Body of pancreas (tissue), 4 donors: ENCODE measurements around the gene SERPINH1. TPM values are rescaled to one million over a fixed set of nuclear protein-coding genes. Genes with fewer than 3 reads are reported as not detected.
"Not testable (repeated sequence)": the region's sequence is repeated elsewhere in the genome, so short reads cannot be mapped to it uniquely, and the experiment has no call there.

Experiments
- ATAC-seq: fragments of 150-250 bp; one replicate; pipeline ENCODE4 v1.9.1; 2016
- DNase-seq, 4 donors: peaks; one replicate each; pipeline ENCODE4 v3.0.0-alpha.2; 2019
- H3K27ac ChIP-seq, 4 donors: fragments of 200-600 bp; sonication (generic); 1 replicate in 3 of 4; 2 replicates in 1 of 4; pipeline versions ENCODE4 v1.5.1 to v1.6.1; 2016 to 2019; ENCODE audit warnings: mild to moderate bottlenecking in 1 of 4, mixed read lengths in 1 of 4, moderate library complexity in 1 of 4
- H3K27me3 ChIP-seq, 2 donors: fragments of 200-600 bp; sonication (generic); one replicate each; pipeline ENCODE4 v1.6.0; 2016; ENCODE audit warnings: mild to moderate bottlenecking in 1 of 2
- H3K36me3 ChIP-seq, 2 donors: fragments of 200-600 bp; sonication (generic); replicated peaks in 1 of 2; 2 replicates each; pipeline ENCODE4 v1.5.1; 2016; ENCODE audit warnings: low read depth in 2 of 2; ENCODE audit not compliant: insufficient read depth in 1 of 2
- H3K4me1 ChIP-seq: fragments of 200-600 bp; sonication (generic); one replicate; pipeline ENCODE4 v1.6.0; 2016
- H3K4me3 ChIP-seq, 2 donors: fragments of 200-600 bp; sonication (generic); 1 replicate in 1 of 2; 2 replicates in 1 of 2; pipeline ENCODE4 v1.5.1; 2016 to 2019
- H3K9me3 ChIP-seq, 3 donors: fragments of 200-600 bp; sonication (generic); 1 replicate in 2 of 3; 2 replicates in 1 of 3; pipeline ENCODE4 v1.5.1; 2016
- CTCF ChIP-seq, 7 experiments: fragments of 450-650 bp in 4 of 7; fragments of 200-600 bp in 3 of 7; sonication (generic) in 3 of 7; IDR thresholded peaks; one replicate each; pipeline ENCODE4 v1.5.1; 2016 to 2019; ENCODE audit warnings: antibody characterized with exemption in 7 of 7
- POLR2A ChIP-seq, 3 donors: fragments of 450-650 bp; IDR thresholded peaks; one replicate each; pipeline ENCODE4 v1.6.1; 2016; ENCODE audit warnings: antibody characterized with exemption in 3 of 3, mild to moderate bottlenecking in 2 of 3
- WGBS, 2 donors: methylation state at CpG; one replicate each; pipeline ENCODE4 v1.1.5; 2017; 5-methylcytosine and 5-hydroxymethylcytosine counted together
- intact Hi-C: fragments of 100-400 bp; cut with DNase I; formaldehyde crosslinking; loops from one replicate; pipeline ENCODE4 v1.15.1; 2023
- total RNA-seq, 2 donors: library from RNA; depleted of rRNA; stranded (reverse); fragments of >200 nt; gene quantifications; one replicate each; pipeline ENCODE4 v1.1.0, GENCODE V29; 2016

SERPINH1 gene
- total RNA-seq, 2 donors from 2014 or later, result 78.3 to 166 TPM

- H3K4me1 ChIP-seq, result peaks cover 22% of the 10 kb centered on the region
- intact Hi-C loops, result no loop called here
- no peaks in the 10 kb centered on the region for H3K9me3 ChIP-seq
- ATAC-seq, result peak; percentile 89
- peak; percentile 48 to 75 (median 58) for TF ChIP-seq POLR2A (IDR thresholded peaks at IDR 0.05)
- TF ChIP-seq CTCF (IDR thresholded peaks at IDR 0.05), result peak in 6 of 7 experiments; percentile 7 to 51 (median 44)
- H3K27me3 ChIP-seq, result no peaks in the 10 kb centered on the region
- peak overlapping the region; percentile 3 to 66 for H3K4me3 ChIP-seq
- WGBS, 2 donors, result 6% methylated on average over 8 to 56 of the region's 68 CpGs
- DNase-seq, result peak; percentile 58 to 75 (median 66)
- peak overlapping the region; percentile 69 to 83 (median 76) for H3K27ac ChIP-seq
- no peaks in the 10 kb centered on the region for H3K36me3 ChIP-seq
Measured at GRCh38 chr11:75582895-75583717, 21.1 kb downstream of the SERPINH1 start.

GRCh38 chr11:75583718-75584658 is 21.9 kb downstream of the SERPINH1 start:
- H3K27me3 ChIP-seq, result no peaks in the 10 kb centered on the region
- no peaks in the 10 kb centered on the region for H3K9me3 ChIP-seq
- peak overlapping the region; percentile 3 to 66 for H3K4me3 ChIP-seq
- 42 to 60% methylated on average over 34 to 39 of the region's 42 CpGs for WGBS, 2 donors
- DNase-seq, result peak; percentile 25 to 63 (median 54)
- TF ChIP-seq POLR2A (IDR thresholded peaks at IDR 0.05), result no peak
- TF ChIP-seq CTCF (IDR thresholded peaks at IDR 0.05), result no peak
- peak; percentile 33 for ATAC-seq
- H3K4me1 ChIP-seq, result peaks cover 22% of the 10 kb centered on the region
- no peaks in the 10 kb centered on the region for H3K36me3 ChIP-seq
- H3K27ac ChIP-seq, result peak overlapping the region; percentile 69 to 83 (median 76)
- intact Hi-C loops, result no loop called here

GRCh38 chr11:75584659-75585292 is 22.7 kb downstream of the SERPINH1 start:
- H3K4me1 ChIP-seq, result peaks cover 22% of the 10 kb centered on the region
- peak overlapping the region in 1 of 4 donors; percentile 83 for H3K27ac ChIP-seq
- DNase-seq, intact Hi-C loops, H3K4me3 ChIP-seq, ATAC-seq, H3K36me3 ChIP-seq, H3K9me3 ChIP-seq, H3K27me3 ChIP-seq: not testable (repeated sequence)
- 86 to 89% methylated on average over 12 of the region's 12 CpGs for WGBS, 2 donors

GRCh38 chr11:75585293-75585670 is 23.2 kb downstream of the SERPINH1 start:
- Histone ChIP-seq H3K9me3 (no peaks in the 10 kb centered on the region), H3K27ac (no peak overlapping the region), H3K36me3 (no peaks in the 10 kb centered on the region), H3K27me3 (no peaks in the 10 kb centered on the region), H3K4me3 (no peak overlapping the region), H3K4me1 (peaks cover 22% of the 10 kb centered on the region)
- WGBS, 2 donors, result 90 to 97% methylated on average over 7 to 8 of the region's 8 CpGs
- DNase-seq, result no peak
- no peak for ATAC-seq
- intact Hi-C loops, result no loop called here
- TF ChIP-seq CTCF (IDR thresholded peaks at IDR 0.05), result no peak
- TF ChIP-seq POLR2A (IDR thresholded peaks at IDR 0.05), result no peak
